ENCODE measurements around the gene TOR1B.

Gene TOR1B

GRCh38 chr9:129815278-129815677 is 12.3 kb downstream of the TOR1B start:
- no peak for DNase-seq

GRCh38 chr9:129816501-129817435 is 13.8 kb downstream of the TOR1B start:
- DNase-seq, result peak; percentile 82

GRCh38 chr9:129822898-129823541 is 20.0 kb downstream of the TOR1B start:
- DNase-seq, result peak; percentile 65

GRCh38 chr9:129823542-129823934 is 20.6 kb downstream of the TOR1B start:
- DNase-seq, result no peak

GRCh38 chr9:129823935-129824601 is 21.1 kb downstream of the TOR1B start, which contains the start of gene TOR1A:
TOR1A (minus strand) TSS chr9:129824136; CDS start chr9:129824085, 51 bp downstream.
- peak; percentile 97 for DNase-seq

GRCh38 chr9:129826344-129826743 is 23.4 kb downstream of the TOR1B start:
- peak; percentile 42 for DNase-seq

GRCh38 chr9:129826759-129827158 is 23.8 kb downstream of the TOR1B start:
- DNase-seq, result no peak

- DNase-seq, result peak; percentile 80
Measured at GRCh38 chr9:129828051-129828450, 25.1 kb downstream of the TOR1B start.

GRCh38 chr9:129828969-129829368 is 26.0 kb downstream of the TOR1B start:
- DNase-seq, result no peak

- DNase-seq, result no peak
Measured at GRCh38 chr9:129832982-129833381, 30.0 kb downstream of the TOR1B start.

- DNase-seq, result peak; percentile 55
Measured at GRCh38 chr9:129834489-129835127, 31.6 kb downstream of the TOR1B start.

GRCh38 chr9:129835128-129835859 is 32.3 kb downstream of the TOR1B start, which contains the start of the genes C9orf78 and USP20:
C9orf78 (minus strand) TSS chr9:129835275; CDS start chr9:129835221, 54 bp downstream.
USP20 (plus strand) TSS chr9:129835458; CDS start chr9:129852556, 17,098 bp downstream.
- peak; percentile 99 for DNase-seq

- DNase-seq, result peak; percentile 47
Measured at GRCh38 chr9:129835860-129836223, 32.9 kb downstream of the TOR1B start.

- peak; percentile 83 for DNase-seq
Measured at GRCh38 chr9:129836311-129837007, 33.5 kb downstream of the TOR1B start.

GRCh38 chr9:129838707-129839259 is 35.8 kb downstream of the TOR1B start:
- peak; percentile 38 for DNase-seq

GRCh38 chr9:129839324-129840023 is 36.5 kb downstream of the TOR1B start:
- DNase-seq, result no peak

GRCh38 chr9:129840034-129840433 is 37.0 kb downstream of the TOR1B start:
- DNase-seq, result no peak

- peak; percentile 20 for DNase-seq
Measured at GRCh38 chr9:129841071-129841470, 38.1 kb downstream of the TOR1B start.

- DNase-seq, result no peak
Measured at GRCh38 chr9:129845373-129845772, 42.4 kb downstream of the TOR1B start.

- DNase-seq, result no peak
Measured at GRCh38 chr9:129848712-129849441, 45.9 kb downstream of the TOR1B start.
